ENCODE results near the gene STAG2. TPM values are rescaled to one million over a fixed set of nuclear protein-coding genes. Genes with fewer than 3 reads are reported as not detected.

The STAG2 gene
- total RNA-seq, 6 donors from 2014 or later: 49.9 to 105 (median 68.1) TPM

- no peak overlapping the region for H3K4me3 ChIP-seq
- TF ChIP-seq POLR2AphosphoS5 (IDR thresholded peaks at IDR 0.05): no peak
- no peak for TF ChIP-seq EP300 (IDR thresholded peaks at IDR 0.05)
- TF ChIP-seq POLR2A (IDR thresholded peaks at IDR 0.05): no peak
- TF ChIP-seq CTCF (IDR thresholded peaks at IDR 0.05): no peak
- H3K27ac ChIP-seq: no peak overlapping the region
- no peak for DNase-seq
- no peaks in the 10 kb centered on the region for H3K36me3 ChIP-seq
- no peaks in the 10 kb centered on the region for H3K9me3 ChIP-seq
- no peaks in the 10 kb centered on the region for H3K27me3 ChIP-seq
- H3K4me1 ChIP-seq: peaks cover 0 to under 1% (median 0%) of the 10 kb centered on the region in 4 donors
- ATAC-seq (ENCODE audit: low FRiP score in 2 of 2): no peak
- WGBS, 2 donors: 62 to 80% methylated on average over 1 of the region's 1 CpG
Measured at GRCh38 chrX:124015721-124016120, 54.2 kb downstream of the STAG2 start.

DNA sequence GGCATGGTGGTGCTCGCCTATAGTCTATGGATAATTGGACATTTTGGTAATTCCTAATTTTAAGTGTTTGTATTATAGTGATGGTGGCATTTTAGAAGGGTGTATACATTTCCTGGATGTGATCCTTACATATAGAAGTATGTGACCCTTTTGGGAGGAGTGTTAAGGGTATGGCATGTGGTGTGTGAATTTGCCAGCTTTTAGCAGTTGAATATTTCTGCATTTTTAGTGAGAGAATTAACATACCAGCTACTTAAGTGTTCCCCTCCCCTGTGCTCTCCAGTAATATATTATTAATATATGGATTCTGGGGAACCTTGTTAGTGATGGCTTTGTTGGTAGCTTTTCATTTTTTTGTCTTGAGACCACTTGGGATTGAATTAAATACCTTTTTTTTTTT is 55.3 kb downstream of the STAG2 start:
- 78 to 100% methylated on average over 1 of the region's 1 CpG for WGBS, 2 donors
- H3K36me3 ChIP-seq: no peaks in the 10 kb centered on the region
- no peak overlapping the region for H3K4me3 ChIP-seq
- no peak for DNase-seq
- peaks cover 0 to 3% (median 0%) of the 10 kb centered on the region in 4 donors for H3K4me1 ChIP-seq
- H3K27ac ChIP-seq: no peak overlapping the region
- H3K9me3 ChIP-seq: no peaks in the 10 kb centered on the region
- TF ChIP-seq POLR2A (IDR thresholded peaks at IDR 0.05) (no peak), POLR2AphosphoS5 (IDR thresholded peaks at IDR 0.05) (no peak), EP300 (IDR thresholded peaks at IDR 0.05) (no peak), CTCF (IDR thresholded peaks at IDR 0.05) (no peak)
- ATAC-seq (ENCODE audit: low FRiP score in 2 of 2): no peak
- H3K27me3 ChIP-seq: no peaks in the 10 kb centered on the region

GRCh38 chrX:124018023-124018422 is 56.5 kb downstream of the STAG2 start:
- no peaks in the 10 kb centered on the region for H3K27me3 ChIP-seq
- H3K4me3 ChIP-seq: no peak overlapping the region
- H3K27ac ChIP-seq: no peak overlapping the region
- peaks cover 0 to 3% (median 0%) of the 10 kb centered on the region in 4 donors for H3K4me1 ChIP-seq
- no peaks in the 10 kb centered on the region for H3K36me3 ChIP-seq
- 44 to 60% methylated on average over 1 of the region's 1 CpG for WGBS, 2 donors
- ATAC-seq (ENCODE audit: low FRiP score in 2 of 2) (no peak), DNase-seq (no peak)
- H3K9me3 ChIP-seq: no peaks in the 10 kb centered on the region
- TF ChIP-seq POLR2A (IDR thresholded peaks at IDR 0.05) (no peak), POLR2AphosphoS5 (IDR thresholded peaks at IDR 0.05) (no peak), EP300 (IDR thresholded peaks at IDR 0.05) (no peak), CTCF (IDR thresholded peaks at IDR 0.05) (no peak)

DNA sequence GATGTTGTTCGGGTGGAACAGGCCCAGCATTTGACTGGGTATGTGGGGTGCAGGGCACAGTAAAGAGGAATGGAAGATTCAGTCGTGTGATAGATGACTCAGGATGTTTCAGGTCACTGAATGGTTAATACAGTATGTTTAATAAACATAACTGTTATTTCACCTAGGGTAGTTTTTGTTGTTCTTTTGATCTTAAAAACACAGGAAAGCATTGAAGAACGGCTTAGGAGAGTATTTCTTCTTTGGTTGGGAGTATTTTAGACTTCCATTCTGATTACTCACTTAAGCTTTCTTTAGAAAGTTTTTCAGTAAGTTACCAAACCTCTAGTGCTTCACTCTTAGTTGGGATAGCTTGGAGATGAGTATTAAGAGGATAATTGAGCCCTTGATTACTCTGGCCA is 62.3 kb downstream of the STAG2 start:
- WGBS, 2 donors: 45 to 58% methylated on average over 3 of the region's 3 CpGs
- ATAC-seq (ENCODE audit: low FRiP score in 2 of 2) (no peak), DNase-seq (no peak)
- Histone ChIP-seq H3K9me3 (no peaks in the 10 kb centered on the region), H3K4me3 (no peak overlapping the region), H3K27me3 (no peaks in the 10 kb centered on the region), H3K36me3 (peaks cover 0 to 2% (median 0%) of the 10 kb centered on the region in 4 donors), H3K4me1 (peaks cover 0 to 3% (median 0%) of the 10 kb centered on the region in 4 donors), H3K27ac (no peak overlapping the region)
- no peak for TF ChIP-seq POLR2AphosphoS5 (IDR thresholded peaks at IDR 0.05)
- TF ChIP-seq CTCF (IDR thresholded peaks at IDR 0.05): no peak
- no peak for TF ChIP-seq POLR2A (IDR thresholded peaks at IDR 0.05)
- TF ChIP-seq EP300 (IDR thresholded peaks at IDR 0.05): no peak

DNA sequence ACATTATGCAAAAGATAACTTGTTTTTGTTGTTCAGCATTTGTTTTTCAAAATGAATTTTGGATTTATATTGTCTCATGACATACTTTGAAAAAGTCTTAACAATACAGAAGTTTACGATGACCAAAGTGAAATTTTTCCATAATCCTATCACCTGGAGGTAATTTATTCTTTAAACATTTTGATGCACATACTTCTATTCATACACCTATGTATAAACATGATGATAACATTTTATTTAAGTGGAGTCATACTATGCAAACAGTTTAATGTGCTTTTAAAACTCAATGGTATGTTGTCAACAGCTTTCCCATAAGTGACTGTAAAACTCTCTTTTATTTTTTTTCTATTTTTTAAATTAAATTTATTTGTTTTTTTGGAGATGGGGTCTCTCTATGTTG is 65.0 kb downstream of the STAG2 start:
- Histone ChIP-seq H3K9me3 (no peaks in the 10 kb centered on the region), H3K27me3 (no peaks in the 10 kb centered on the region), H3K4me3 (no peak overlapping the region), H3K36me3 (peaks cover 0 to 2% (median 0%) of the 10 kb centered on the region in 4 donors), H3K27ac (no peak overlapping the region), H3K4me1 (no peaks in the 10 kb centered on the region)
- TF ChIP-seq POLR2AphosphoS5 (IDR thresholded peaks at IDR 0.05): no peak
- no peak for TF ChIP-seq POLR2A (IDR thresholded peaks at IDR 0.05)
- ATAC-seq (ENCODE audit: low FRiP score in 2 of 2) (no peak), DNase-seq (no peak)
- 97 to 100% methylated on average over 1 of the region's 1 CpG for WGBS, 2 donors

Measured in upper lobe of left lung (tissue), 6 donors.